Activated CD4-positive, alpha-beta T cell treated with anti-CD3 and anti-CD28 coated beads for 48 hours (primary cell): ENCODE data around the gene CATSPERD.
"Not testable (repeated sequence)": the region's sequence is repeated elsewhere in the genome, so short reads cannot be mapped to it uniquely, and the experiment has no call there.

Source experiments
- DNase-seq: peaks from one replicate; pipeline ENCODE4 v3.0.0-alpha.2; 2020

The CATSPERD gene

GRCh38 chr19:5686647-5687359, 33.6 kb upstream of the CATSPERD start:
- DNase-seq, result peak; percentile 100

- DNase-seq, result no peak
These were observed 32.9 kb upstream of the CATSPERD start for GRCh38 chr19:5687360-5688198.

- not testable (repeated sequence) for DNase-seq
These were observed 32.1 kb upstream of the CATSPERD start for GRCh38 chr19:5688262-5688881.

GRCh38 chr19:5690125-5690954, 30.1 kb upstream of the CATSPERD start, which contains the start of gene RPL36:
Gene RPL36, plus strand, starts transcription at chr19:5690295. Its CDS starts 213 bp downstream, at chr19:5690508.
- DNase-seq, result peak; percentile 99

GRCh38 chr19:5690955-5691821, 29.2 kb upstream of the CATSPERD start:
- DNase-seq, result peak; percentile 76

GRCh38 chr19:5691822-5692722, 28.4 kb upstream of the CATSPERD start:
- peak; percentile 53 for DNase-seq

GRCh38 chr19:5692723-5693194, 27.7 kb upstream of the CATSPERD start:
- peak; percentile 41 for DNase-seq

GRCh38 chr19:5693195-5694166, 27.0 kb upstream of the CATSPERD start:
- DNase-seq, result peak; percentile 53

- peak; percentile 29 for DNase-seq
These were observed 26.1 kb upstream of the CATSPERD start for GRCh38 chr19:5694167-5694955.

- DNase-seq, result no peak
These were observed 25.3 kb upstream of the CATSPERD start for GRCh38 chr19:5694956-5695648.

GRCh38 chr19:5695649-5696195, 24.7 kb upstream of the CATSPERD start:
- DNase-seq, result no peak

GRCh38 chr19:5696196-5697021, 24.0 kb upstream of the CATSPERD start:
- no peak for DNase-seq

GRCh38 chr19:5697022-5697889, 23.2 kb upstream of the CATSPERD start:
- DNase-seq, result no peak

GRCh38 chr19:5697890-5698634, 22.4 kb upstream of the CATSPERD start:
- no peak for DNase-seq
